HT1080 (cell line): ENCODE data around the gene SLC32A1. TPM values are rescaled to one million over a fixed set of nuclear protein-coding genes. Genes with fewer than 3 reads are reported as not detected.

Source experiments
- small RNA-seq: library from RNA; depleted of rRNA; stranded (forward); fragments of <200 nt; gene quantifications from one replicate; pipeline ENCODE3, GENCODE V24; 2014
- total RNA-seq: library from RNA; depleted of rRNA; stranded (reverse); fragments of >200 nt; shearing (Covaris generic); gene quantifications from 2 replicates; pipeline ENCODE4 v1.2.3, GENCODE V29; 2014; rRNA removed

The SLC32A1 gene
- total RNA-seq, 1 experiment from 2014 or later: not detected

Small RNA genes within 50 kb of the gene (small RNA-seq; reads per million reads assigned to genes)
- not detected for gene RF00017

Other genes starting within 250 kb of the SLC32A1 start
- gene ADIG, start 143.3 kb upstream of the SLC32A1 start, total RNA-seq: not detected in 2 replicates
- 0.03 TPM in 1 of 2 replicates, not detected in the other for gene ARHGAP40, start 122.7 kb upstream of the SLC32A1 start, total RNA-seq
- 8.0 and 10.7 TPM in 2 replicates for gene ACTR5, start 24.0 kb downstream of the SLC32A1 start, total RNA-seq
- gene PPP1R16B, start 81.2 kb downstream of the SLC32A1 start, total RNA-seq: 0.03 and 0.05 TPM in 2 replicates
- 73.1 and 78.9 TPM in 2 replicates for gene FAM83D, start 201.9 kb downstream of the SLC32A1 start, total RNA-seq
- gene DHX35, start 237.9 kb downstream of the SLC32A1 start, total RNA-seq: 9.4 and 9.8 TPM in 2 replicates